NCI-H82 treated with DMSO at 0.1 percent for 48 hours (cell line): Measurements from ENCODE around the gene GPR89B.
"Not testable (repeated sequence)": the region's sequence is repeated elsewhere in the genome, so short reads cannot be mapped to it uniquely, and the experiment has no call there.

Source experiments
- DNase-seq: peaks from one replicate; lab custom pipeline; 2025; ENCODE audit not compliant: unreplicated experiment; lab: John Stamatoyannopoulos, UW

The GPR89B gene

GRCh38 chr1:147935296-147935695 lies 7.1 kb downstream of the GPR89B start:
- not testable (repeated sequence) for DNase-seq

GRCh38 chr1:147940456-147940855 lies 12.2 kb downstream of the GPR89B start:
- not testable (repeated sequence) for DNase-seq

GRCh38 chr1:147942563-147942962 lies 14.3 kb downstream of the GPR89B start:
- DNase-seq = not testable (repeated sequence)

- not testable (repeated sequence) for DNase-seq
These were observed 21.3 kb downstream of the GPR89B start for GRCh38 chr1:147949517-147949916.

- not testable (repeated sequence) for DNase-seq
These were observed 30.7 kb downstream of the GPR89B start for GRCh38 chr1:147958906-147959305.

GRCh38 chr1:147959680-147960079 lies 31.5 kb downstream of the GPR89B start:
- not testable (repeated sequence) for DNase-seq

GRCh38 chr1:147964575-147964974 lies 36.4 kb downstream of the GPR89B start:
- DNase-seq = not testable (repeated sequence)

GRCh38 chr1:147966657-147967056 lies 38.4 kb downstream of the GPR89B start:
- not testable (repeated sequence) for DNase-seq

GRCh38 chr1:147978896-147979651 lies 50.9 kb downstream of the GPR89B start:
- not testable (repeated sequence) for DNase-seq

- not testable (repeated sequence) for DNase-seq
These were observed 57.2 kb downstream of the GPR89B start for GRCh38 chr1:147985374-147985773.

GRCh38 chr1:147987893-147988292 lies 59.7 kb downstream of the GPR89B start:
- DNase-seq = not testable (repeated sequence)

GRCh38 chr1:147992916-147993315 lies 64.7 kb downstream of the GPR89B start:
- DNase-seq = not testable (repeated sequence)

- DNase-seq = not testable (repeated sequence)
These were observed 65.2 kb downstream of the GPR89B start for GRCh38 chr1:147993400-147993799.

GRCh38 chr1:147993825-147994615 lies 65.8 kb downstream of the GPR89B start:
- not testable (repeated sequence) for DNase-seq

- not testable (repeated sequence) for DNase-seq
These were observed 67.9 kb downstream of the GPR89B start for GRCh38 chr1:147996088-147996487.

GRCh38 chr1:148007724-148008123 lies 79.5 kb downstream of the GPR89B start:
- not testable (repeated sequence) for DNase-seq

GRCh38 chr1:148010527-148010926 lies 82.3 kb downstream of the GPR89B start:
- DNase-seq = no peak

GRCh38 chr1:148013177-148014144 lies 85.2 kb downstream of the GPR89B start:
- not testable (repeated sequence) for DNase-seq

- not testable (repeated sequence) for DNase-seq
These were observed 86.3 kb downstream of the GPR89B start for GRCh38 chr1:148014289-148015200.

GRCh38 chr1:148024918-148025317 lies 96.7 kb downstream of the GPR89B start:
- DNase-seq = not testable (repeated sequence)
